Transverse colon (tissue), 4 donors: ENCODE results near the gene TAF1C. TPM values are rescaled to one million over a fixed set of nuclear protein-coding genes. Genes with fewer than 3 reads are reported as not detected.
"Not testable (repeated sequence)": the region's sequence is repeated elsewhere in the genome, so short reads cannot be mapped to it uniquely, and the experiment has no call there.

Experiments
- DNase-seq: peaks from one replicate; pipeline ENCODE4 v3.0.0-alpha.2; 2019
- H3K27ac ChIP-seq, 4 donors: fragments of 200-600 bp; sonication (generic); 2 replicates each; pipeline ENCODE4 v1.5.1; 2016 to 2018; ENCODE audit warnings: inconsistent platforms in 4 of 4
- H3K27me3 ChIP-seq: fragments of 200-600 bp; sonication (generic); 2 replicates; pipeline ENCODE4 v1.5.1; 2017; ENCODE audit warnings: inconsistent platforms
- H3K36me3 ChIP-seq, 4 donors: fragments of 200-600 bp; sonication (generic); 2 replicates each; pipeline ENCODE4 v1.5.1; 2017 to 2019; ENCODE audit warnings: inconsistent platforms in 4 of 4
- H3K4me1 ChIP-seq, 4 donors: fragments of 200-600 bp; sonication (generic); 2 replicates each; pipeline ENCODE4 v1.5.1; 2017 to 2020; ENCODE audit warnings: inconsistent platforms in 4 of 4
- H3K4me3 ChIP-seq, 4 donors: fragments of 200-600 bp; sonication (generic); 1 replicate in 1 of 4; 2 replicates in 3 of 4; pipeline versions ENCODE4 v1.5.1 to v1.6.1; 2017 to 2019; ENCODE audit warnings: inconsistent platforms in 4 of 4
- H3K9me3 ChIP-seq, 2 donors: fragments of 200-600 bp; sonication (generic); 2 replicates each; pipeline ENCODE4 v1.5.1; 2017 to 2019; ENCODE audit warnings: inconsistent platforms in 2 of 2
- EP300 ChIP-seq: sonication (generic); formaldehyde crosslinking; IDR thresholded peaks from one replicate; pipeline ENCODE4 v1.6.1; 2017; ENCODE audit warnings: antibody characterized with exemption, low read depth
- POLR2A ChIP-seq: fragments of 450-650 bp; IDR thresholded peaks from one replicate; pipeline ENCODE4 v1.6.1; 2016; ENCODE audit warnings: antibody characterized with exemption, mild to moderate bottlenecking, moderate library complexity
- POLR2AphosphoS5 ChIP-seq, 3 donors: sonication (generic); formaldehyde crosslinking; IDR thresholded peaks; one replicate each; pipeline ENCODE4 v1.6.1; 2016; ENCODE audit warnings: antibody characterized with exemption in 3 of 3
- WGBS, 2 donors: methylation state at CpG; one replicate each; pipeline ENCODE4 v1.1.5; 2018; ENCODE audit warnings: low coverage in 1 of 2; 5-methylcytosine and 5-hydroxymethylcytosine counted together
- in situ Hi-C, 4 donors: fragments of 200-750 bp; cut with MboI; loops; one replicate each; pipeline versions ENCODE4 v1.15.0 to v1.15.1; 2017; ENCODE audit warnings: low sequenced_read_pairs in 3 of 4, low pct_ligation_motif_present in 1 of 4, low pct_unique_long_range_greater_than_20kb in 1 of 4
- intact Hi-C: fragments of 100-400 bp; cut with DNase I; formaldehyde crosslinking; loops from one replicate; pipeline ENCODE4 v1.15.1; 2023; ENCODE audit warnings: low total_unique reads
- total RNA-seq, 4 donors: library from RNA; depleted of rRNA; stranded (reverse); fragments of >200 nt; gene quantifications; one replicate each; pipeline ENCODE4 v1.1.0, GENCODE V29; 2016
- TF ChIP-seq, protein P1 (sequence below), 5 experiments: fragments of 200-600 bp in 3 of 5; fragments of 450-650 bp in 2 of 5; sonication (generic) in 3 of 5; IDR thresholded peaks; 1 replicate in 2 of 5; 2 replicates in 3 of 5; pipeline ENCODE4 v1.5.1; 2016 to 2017; ENCODE audit warnings: antibody characterized with exemption in 5 of 5, inconsistent platforms in 3 of 5, mild to moderate bottlenecking in 2 of 5, moderate library complexity in 1 of 5

Gene TAF1C
- total RNA-seq, 4 donors from 2014 or later = 33.3 to 297 (median 54.1) TPM

- Histone ChIP-seq H3K27ac (no peak overlapping the region), H3K36me3 (no peaks in the 10 kb centered on the region), H3K4me1 (no peaks in the 10 kb centered on the region), H3K9me3 (no peaks in the 10 kb centered on the region), H3K27me3 (no peaks in the 10 kb centered on the region), H3K4me3 (no peak overlapping the region)
- in situ Hi-C loops = no loop called here
- TF ChIP-seq, protein P1, sequence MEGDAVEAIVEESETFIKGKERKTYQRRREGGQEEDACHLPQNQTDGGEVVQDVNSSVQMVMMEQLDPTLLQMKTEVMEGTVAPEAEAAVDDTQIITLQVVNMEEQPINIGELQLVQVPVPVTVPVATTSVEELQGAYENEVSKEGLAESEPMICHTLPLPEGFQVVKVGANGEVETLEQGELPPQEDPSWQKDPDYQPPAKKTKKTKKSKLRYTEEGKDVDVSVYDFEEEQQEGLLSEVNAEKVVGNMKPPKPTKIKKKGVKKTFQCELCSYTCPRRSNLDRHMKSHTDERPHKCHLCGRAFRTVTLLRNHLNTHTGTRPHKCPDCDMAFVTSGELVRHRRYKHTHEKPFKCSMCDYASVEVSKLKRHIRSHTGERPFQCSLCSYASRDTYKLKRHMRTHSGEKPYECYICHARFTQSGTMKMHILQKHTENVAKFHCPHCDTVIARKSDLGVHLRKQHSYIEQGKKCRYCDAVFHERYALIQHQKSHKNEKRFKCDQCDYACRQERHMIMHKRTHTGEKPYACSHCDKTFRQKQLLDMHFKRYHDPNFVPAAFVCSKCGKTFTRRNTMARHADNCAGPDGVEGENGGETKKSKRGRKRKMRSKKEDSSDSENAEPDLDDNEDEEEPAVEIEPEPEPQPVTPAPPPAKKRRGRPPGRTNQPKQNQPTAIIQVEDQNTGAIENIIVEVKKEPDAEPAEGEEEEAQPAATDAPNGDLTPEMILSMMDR (IDR thresholded peaks at IDR 0.05) = no peak
- TF ChIP-seq POLR2A (no peak), POLR2AphosphoS5 (IDR thresholded peaks at IDR 0.05) (no peak), EP300 (no peak)
- no peak for DNase-seq
- WGBS, 2 donors = 74 to 80% methylated on average over 2 of the region's 2 CpGs
- intact Hi-C loops = no loop called here
These were observed 23.1 kb upstream of the TAF1C start for GRCh38 chr16:84209989-84210388.

GRCh38 chr16:84207879-84208278, 21.0 kb upstream of the TAF1C start:
- intact Hi-C loops = no loop called here
- 81% methylated on average over 4 to 8 of the region's 8 CpGs for WGBS, 2 donors
- Histone ChIP-seq H3K9me3 (no peaks in the 10 kb centered on the region), H3K27me3 (no peaks in the 10 kb centered on the region), H3K4me3 (no peak overlapping the region), H3K4me1 (no peaks in the 10 kb centered on the region), H3K27ac (no peak overlapping the region), H3K36me3 (no peaks in the 10 kb centered on the region)
- no peak for TF ChIP-seq POLR2AphosphoS5 (IDR thresholded peaks at IDR 0.05)
- no peak for TF ChIP-seq EP300
- TF ChIP-seq, protein P1 (IDR thresholded peaks at IDR 0.05) = no peak
- TF ChIP-seq POLR2A = no peak
- in situ Hi-C loops = no loop called here
- DNase-seq = no peak

GRCh38 chr16:84207251-84207650, 20.4 kb upstream of the TAF1C start:
- in situ Hi-C loops = no loop called here

DNA sequence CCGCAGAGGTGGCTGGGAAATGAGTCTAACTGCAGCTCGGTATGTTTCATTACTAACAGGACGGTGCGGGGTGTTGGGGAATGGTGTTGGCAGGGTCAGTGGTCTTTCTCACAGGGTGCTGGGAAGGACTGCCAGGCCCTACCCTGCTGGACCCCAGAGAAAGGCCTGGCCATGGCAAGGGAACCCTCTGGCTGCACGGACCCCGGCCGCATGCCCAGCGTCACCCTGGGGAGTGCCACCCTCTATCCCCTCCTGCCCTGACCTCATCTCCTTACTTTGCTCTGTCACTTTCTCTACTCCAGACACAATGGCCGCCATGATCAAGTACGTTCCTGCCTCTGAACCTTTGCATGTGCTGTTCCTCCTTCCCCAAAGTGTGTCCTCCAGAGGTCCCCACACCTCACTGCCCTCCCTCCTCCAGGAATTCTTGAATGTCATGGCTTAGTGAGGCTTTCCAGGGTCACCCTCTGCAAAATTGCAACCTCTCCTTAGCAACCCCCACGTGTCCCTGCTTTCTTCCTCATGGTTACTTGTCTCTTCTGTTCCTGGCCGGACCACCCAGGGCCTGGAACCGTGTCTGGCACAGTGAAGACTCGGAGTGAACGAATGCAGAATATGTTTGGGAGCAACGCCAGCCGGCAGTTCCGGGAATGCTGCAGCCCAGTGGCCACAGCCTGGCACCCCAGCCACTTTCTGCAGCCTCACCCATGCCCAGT, 19.3 kb upstream of the TAF1C start:
- WGBS, 2 donors = 84 to 91% methylated on average over 5 to 18 of the region's 18 CpGs

More at GRCh38 chr16:84207251-84207650, 20.4 kb upstream of the TAF1C start:
- H3K36me3 ChIP-seq = no peaks in the 10 kb centered on the region
- DNase-seq = no peak
- no peaks in the 10 kb centered on the region for H3K27me3 ChIP-seq
- H3K27ac ChIP-seq = no peak overlapping the region
- intact Hi-C loops = no loop called here
- TF ChIP-seq EP300 (no peak), POLR2AphosphoS5 (IDR thresholded peaks at IDR 0.05) (no peak), POLR2A (no peak)
- TF ChIP-seq, protein P1 (IDR thresholded peaks at IDR 0.05) = no peak
- no peaks in the 10 kb centered on the region for H3K9me3 ChIP-seq
- no peak overlapping the region for H3K4me3 ChIP-seq
- H3K4me1 ChIP-seq = no peaks in the 10 kb centered on the region
- WGBS, 2 donors = 63% methylated on average over 6 of the region's 6 CpGs; no CpG with 5 or more reads in 1 of the 2 donors

DNA sequence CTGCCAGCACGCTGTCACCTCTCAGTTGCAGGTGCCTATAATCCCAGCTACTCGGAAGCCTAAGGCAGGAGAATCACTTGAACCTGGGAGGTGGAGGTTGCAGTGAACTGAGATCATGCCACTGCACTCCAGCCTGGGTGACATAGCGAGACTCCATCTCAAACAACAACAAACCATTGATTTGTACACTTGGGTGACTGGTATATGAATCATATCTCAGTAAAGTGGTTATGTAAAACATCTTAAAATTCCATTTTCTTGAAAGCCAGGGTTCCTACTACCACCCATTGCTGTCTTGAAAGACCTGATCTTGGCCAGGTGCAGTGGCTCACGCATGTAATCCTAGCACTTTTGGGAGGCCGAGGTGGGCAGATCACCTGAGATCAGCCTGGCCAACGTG, 18.3 kb upstream of the TAF1C start:
- H3K9me3 ChIP-seq, in situ Hi-C loops, H3K4me1 ChIP-seq, H3K27me3 ChIP-seq, intact Hi-C loops, H3K36me3 ChIP-seq, H3K27ac ChIP-seq, DNase-seq, H3K4me3 ChIP-seq: not testable (repeated sequence)
- 85% methylated on average over 6 of the region's 6 CpGs; no CpG with 5 or more reads in 1 of the 2 donors for WGBS, 2 donors

More for the DNA sequence above, 19.3 kb upstream of the TAF1C start:
- no peak for DNase-seq
- no peaks in the 10 kb centered on the region for H3K36me3 ChIP-seq
- no peaks in the 10 kb centered on the region for H3K9me3 ChIP-seq
- H3K27me3 ChIP-seq = no peaks in the 10 kb centered on the region
- in situ Hi-C loops = no loop called here
- no peak overlapping the region for H3K27ac ChIP-seq
- no peak overlapping the region for H3K4me3 ChIP-seq
- intact Hi-C loops = no loop called here
- H3K4me1 ChIP-seq = no peaks in the 10 kb centered on the region
- TF ChIP-seq POLR2A = no peak

GRCh38 chr16:84204551-84204950, 17.7 kb upstream of the TAF1C start:
- not testable (repeated sequence) for H3K27ac ChIP-seq
- 92% methylated on average over 24 of the region's 26 CpGs; no CpG with 5 or more reads in 1 of the 2 donors for WGBS, 2 donors

More at GRCh38 chr16:84204551-84204950, 17.7 kb upstream of the TAF1C start:
- H3K4me1 ChIP-seq, H3K36me3 ChIP-seq, DNase-seq, H3K27me3 ChIP-seq, H3K9me3 ChIP-seq, in situ Hi-C loops, intact Hi-C loops, H3K4me3 ChIP-seq: not testable (repeated sequence)
